Esophagus squamous epithelium (tissue), 4 donors: ENCODE measurements around the gene CAND2.

ENCODE experiments used
- POLR2A ChIP-seq, 4 donors: fragments of 450-650 bp; IDR thresholded peaks; one replicate each; pipeline ENCODE4 v1.6.1; 2017; ENCODE audit warnings: antibody characterized with exemption in 4 of 4, mild to moderate bottlenecking in 4 of 4, moderate library complexity in 3 of 4
- TF ChIP-seq, protein P1 (sequence below), 6 experiments: fragments of 450-650 bp in 4 of 6; fragments of 200-600 bp in 2 of 6; sonication (generic) in 2 of 6; IDR thresholded peaks; one replicate each; pipeline ENCODE4 v1.5.1; 2016 to 2019; ENCODE audit warnings: antibody characterized with exemption in 6 of 6, mild to moderate bottlenecking in 4 of 6, moderate library complexity in 4 of 6

DNA sequence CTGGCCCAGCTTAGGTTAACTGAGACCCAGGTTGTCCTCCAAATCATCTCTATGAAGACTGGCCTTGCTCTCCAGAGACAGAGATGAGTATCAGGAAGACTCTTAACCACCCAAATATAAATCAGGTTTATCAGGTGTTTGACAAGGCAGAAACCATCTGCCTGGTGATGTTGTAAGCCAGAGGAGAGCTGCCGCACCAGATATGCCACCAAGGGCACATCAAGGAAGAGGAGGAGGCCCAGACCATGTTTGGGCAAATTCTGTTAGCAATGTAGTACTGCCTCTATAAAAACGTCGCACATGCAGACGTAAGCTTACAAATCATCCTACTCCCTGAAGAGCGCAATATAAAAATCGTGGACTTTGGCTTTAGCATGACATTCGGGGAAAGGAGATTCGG lies 65.9 kb downstream of the CAND2 start:
- TF ChIP-seq, protein P1, sequence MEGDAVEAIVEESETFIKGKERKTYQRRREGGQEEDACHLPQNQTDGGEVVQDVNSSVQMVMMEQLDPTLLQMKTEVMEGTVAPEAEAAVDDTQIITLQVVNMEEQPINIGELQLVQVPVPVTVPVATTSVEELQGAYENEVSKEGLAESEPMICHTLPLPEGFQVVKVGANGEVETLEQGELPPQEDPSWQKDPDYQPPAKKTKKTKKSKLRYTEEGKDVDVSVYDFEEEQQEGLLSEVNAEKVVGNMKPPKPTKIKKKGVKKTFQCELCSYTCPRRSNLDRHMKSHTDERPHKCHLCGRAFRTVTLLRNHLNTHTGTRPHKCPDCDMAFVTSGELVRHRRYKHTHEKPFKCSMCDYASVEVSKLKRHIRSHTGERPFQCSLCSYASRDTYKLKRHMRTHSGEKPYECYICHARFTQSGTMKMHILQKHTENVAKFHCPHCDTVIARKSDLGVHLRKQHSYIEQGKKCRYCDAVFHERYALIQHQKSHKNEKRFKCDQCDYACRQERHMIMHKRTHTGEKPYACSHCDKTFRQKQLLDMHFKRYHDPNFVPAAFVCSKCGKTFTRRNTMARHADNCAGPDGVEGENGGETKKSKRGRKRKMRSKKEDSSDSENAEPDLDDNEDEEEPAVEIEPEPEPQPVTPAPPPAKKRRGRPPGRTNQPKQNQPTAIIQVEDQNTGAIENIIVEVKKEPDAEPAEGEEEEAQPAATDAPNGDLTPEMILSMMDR (IDR thresholded peaks at IDR 0.05): no peak
- no peak for TF ChIP-seq POLR2A (IDR thresholded peaks at IDR 0.05)
